GM19023 (cell line): ENCODE results near the gene HPX.
A peak's percentile ranks its signal among the peaks of the same experiment; 100 is the strongest.

ENCODE experiments used
- ATAC-seq: cut with Tn5 transposase; IDR thresholded peaks from one replicate; pipeline ENCODE4 v1.9.1; 2021; ENCODE audit warnings: mild to moderate bottlenecking, moderate library complexity; ENCODE audit not compliant: unreplicated experiment

HPX gene

DNA sequence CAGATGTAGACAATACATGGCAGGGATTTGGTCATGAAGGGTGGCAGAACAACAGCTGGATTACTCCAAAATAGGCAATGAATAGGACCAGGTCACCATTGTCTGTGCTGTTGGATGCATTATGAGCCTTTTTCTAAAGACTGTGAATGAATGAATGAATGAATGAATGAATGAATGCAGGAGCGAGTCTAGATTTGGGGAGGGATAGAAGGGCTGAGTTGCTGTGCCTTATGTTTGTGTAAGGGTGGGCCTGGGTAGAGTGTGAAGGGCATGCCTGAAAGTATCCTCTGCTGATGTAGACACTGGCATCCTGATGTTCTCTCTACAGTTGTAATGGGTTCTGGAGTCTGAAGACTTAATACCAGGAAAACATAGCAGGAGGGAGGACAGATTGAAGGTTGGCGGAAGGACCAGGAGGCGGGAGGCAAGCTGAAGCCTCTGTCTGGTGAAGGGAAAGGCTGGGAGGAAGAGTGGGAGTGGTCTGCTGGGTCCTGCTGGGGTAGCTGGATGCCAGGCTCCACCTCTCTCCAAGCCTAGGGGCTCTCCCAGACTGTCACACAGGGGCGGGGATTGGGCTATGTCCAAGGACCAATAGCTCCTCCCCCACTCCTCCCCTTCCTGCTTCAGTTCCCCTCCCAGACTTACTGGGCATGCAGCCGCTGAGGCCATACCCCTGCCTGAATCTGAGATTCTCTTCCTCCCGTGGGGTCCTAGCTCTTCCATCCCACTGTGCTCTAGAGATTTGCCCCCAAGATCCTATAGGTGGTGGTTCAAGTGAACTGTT, 28.1 kb upstream of the HPX start:
- ATAC-seq: peak; percentile 53

DNA sequence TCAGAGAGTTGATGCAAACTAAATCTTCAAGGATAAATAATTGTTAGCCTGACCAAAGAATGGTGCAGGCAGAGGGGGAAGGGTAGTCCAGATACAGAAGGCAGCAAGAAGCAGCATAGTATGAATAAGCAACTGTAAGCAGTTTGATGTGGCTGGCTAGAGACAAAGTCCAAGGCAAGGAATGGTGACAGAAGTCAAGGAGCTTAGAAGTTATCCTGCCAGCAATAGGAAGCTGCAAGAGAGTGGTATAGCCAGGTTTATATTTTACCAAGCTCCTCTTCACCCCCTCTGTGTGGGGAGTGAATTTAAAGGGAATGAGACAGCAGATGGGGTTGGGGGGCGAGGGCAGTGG, 18.3 kb upstream of the HPX start:
- no peak for ATAC-seq

DNA sequence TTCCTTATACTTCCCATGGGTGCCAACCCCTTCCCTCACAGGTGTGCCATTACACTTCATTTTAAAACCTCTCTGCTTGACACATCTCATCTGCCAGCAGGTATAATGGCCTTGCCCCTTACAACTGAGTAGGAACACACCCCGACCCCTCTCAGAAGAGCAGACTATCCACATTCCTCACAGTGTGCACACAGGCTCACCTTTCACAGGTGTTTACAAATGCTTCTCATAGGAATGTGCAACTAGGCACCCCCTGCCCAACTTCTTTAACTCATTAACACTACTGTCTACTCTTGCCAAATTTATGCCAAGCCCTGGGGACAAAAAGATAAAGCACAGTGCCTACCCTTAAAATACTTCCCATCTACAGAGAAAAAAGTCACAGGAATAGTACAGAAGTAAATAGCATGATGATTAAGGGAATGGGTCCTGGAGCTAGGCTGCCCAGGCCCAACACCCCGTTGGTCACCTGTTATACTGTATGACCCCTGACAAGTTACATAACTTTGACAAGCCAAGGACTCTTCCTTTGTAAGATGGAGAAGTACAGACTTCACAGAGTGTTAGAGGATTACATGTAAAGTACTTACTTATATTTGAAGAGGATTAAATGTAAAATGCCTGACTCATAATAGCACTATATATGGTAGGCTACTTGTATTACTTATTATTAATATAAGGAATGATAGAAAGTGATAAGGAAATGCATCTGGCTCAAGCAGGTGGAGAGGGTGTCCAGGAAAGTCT, 17.7 kb upstream of the HPX start:
- no peak for ATAC-seq

DNA sequence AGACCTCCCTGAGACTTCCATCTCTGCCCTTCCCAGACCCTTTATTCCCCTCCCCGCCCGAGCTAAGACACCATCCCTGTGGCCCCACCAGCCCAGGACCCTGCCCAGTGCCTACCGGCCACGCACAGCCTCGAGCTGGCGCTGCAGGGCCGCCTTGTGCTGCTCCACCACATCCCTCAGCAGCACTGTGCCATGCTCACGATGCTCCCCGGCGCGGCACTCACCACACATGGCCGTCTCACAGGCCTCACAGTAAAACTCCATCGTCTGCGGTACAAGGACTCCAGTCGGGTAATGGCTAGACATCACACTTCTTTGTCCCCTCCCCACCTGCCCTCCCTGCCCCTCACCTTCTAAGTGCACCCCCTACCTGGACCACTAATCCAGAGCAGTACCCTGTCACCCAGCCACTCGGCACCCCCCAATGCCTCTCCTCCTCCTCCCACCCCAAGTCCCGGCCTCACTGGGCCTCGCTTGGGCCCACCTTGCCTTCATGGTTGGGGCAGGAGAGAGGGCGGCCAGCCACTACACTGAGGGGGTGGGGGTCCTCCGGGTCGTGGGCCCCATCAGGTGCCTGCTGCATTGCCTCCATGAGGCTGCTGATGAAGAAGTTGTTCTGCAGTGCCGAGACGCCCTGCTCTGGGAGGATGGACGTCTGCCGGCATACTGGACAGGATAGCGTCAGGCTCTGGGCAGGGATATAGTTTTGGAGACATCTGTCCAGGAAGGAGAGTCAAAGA, 17.0 kb upstream of the HPX start:
- ATAC-seq: no peak

DNA sequence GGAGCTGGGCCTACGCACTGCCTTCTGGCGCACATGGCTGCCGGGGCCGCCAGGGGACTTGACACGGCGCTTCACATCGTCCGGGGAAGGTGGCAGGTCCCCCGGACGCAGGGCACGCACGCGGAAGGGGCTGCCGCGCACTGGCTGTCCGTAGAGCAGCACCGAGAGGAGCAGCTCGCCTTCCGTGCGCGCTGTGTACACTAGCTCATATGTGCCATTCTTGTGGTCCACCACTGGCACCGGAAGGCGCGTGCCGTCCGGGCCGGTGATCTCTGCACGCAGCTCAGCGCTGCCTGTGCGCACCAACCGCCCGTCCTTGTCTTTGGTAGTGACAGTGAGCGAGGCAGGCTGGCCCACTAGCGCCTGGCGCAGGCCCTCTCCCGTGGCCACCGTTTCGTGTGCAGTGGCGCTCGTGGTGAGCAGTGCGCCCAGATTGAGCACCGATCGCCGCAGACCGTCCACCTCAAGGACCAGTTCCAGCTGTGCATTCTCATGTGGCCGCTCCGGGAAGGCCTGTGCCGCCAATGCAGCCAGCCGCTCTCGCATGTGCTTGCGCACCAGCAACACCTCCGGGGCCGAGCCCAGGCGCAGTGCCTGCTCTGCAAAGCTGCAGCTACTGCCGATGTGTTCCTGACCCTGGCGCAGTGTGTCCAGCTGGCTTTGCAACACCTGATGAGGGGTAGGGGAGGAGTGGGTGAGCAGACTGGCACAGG, 15.7 kb upstream of the HPX start:
- ATAC-seq: no peak

DNA sequence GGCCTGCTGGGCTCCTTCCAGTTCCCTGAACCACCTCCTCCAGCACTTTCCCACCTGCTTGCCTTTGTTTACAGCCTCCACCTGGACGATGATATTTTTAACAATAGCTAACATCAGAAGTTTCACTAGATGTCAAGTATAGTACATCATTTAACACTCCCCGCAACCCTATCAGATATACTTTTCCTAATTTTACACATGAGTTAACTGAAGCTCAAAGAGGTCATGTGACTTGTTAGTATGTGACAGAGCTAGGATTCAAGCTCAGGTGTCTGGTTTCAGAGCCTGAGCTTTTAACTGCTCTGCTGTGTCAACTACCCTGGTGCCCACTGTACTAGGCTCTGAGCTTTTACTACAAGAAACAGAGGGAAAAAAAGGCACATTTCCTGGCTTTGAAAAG, 14.3 kb upstream of the HPX start:
- ATAC-seq: no peak

DNA sequence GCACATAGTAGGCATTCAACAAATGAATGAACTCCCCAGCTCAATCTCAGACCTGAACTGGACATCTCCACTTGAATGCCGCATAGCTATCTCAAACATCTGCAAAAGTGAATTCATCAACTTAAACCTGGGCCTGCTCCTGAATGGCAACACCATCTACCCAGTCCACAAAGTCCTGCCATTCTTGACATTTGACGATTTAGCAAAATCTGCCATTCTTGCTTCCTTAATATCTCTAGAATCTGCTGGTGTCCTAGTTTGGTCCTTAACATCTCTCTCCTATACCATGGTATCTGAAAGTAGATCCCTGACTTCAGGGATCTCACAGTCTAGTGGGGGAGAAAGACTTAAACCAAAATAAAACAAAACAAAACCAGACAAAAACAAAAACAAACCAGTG, 12.4 kb upstream of the HPX start:
- ATAC-seq: no peak

DNA sequence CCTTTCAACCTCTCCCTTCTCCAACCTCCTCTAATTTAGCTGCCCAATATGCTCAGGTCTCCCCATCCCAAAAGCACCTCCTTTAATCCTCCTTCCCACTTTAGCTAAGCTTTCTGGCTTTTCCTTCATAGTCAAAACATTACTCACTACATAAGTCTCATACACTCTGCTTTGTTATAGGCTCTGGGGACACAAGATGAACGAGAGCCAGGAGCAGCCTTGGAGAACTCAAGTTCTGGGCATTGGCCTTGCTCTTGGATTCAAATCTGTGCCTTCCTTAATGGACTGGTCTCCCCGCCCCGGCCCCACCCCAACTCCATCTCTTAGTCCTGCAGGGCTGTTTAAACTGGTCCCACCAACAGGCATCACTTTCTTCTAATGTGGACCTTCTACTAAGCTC, 11.4 kb upstream of the HPX start:
- ATAC-seq: no peak

DNA sequence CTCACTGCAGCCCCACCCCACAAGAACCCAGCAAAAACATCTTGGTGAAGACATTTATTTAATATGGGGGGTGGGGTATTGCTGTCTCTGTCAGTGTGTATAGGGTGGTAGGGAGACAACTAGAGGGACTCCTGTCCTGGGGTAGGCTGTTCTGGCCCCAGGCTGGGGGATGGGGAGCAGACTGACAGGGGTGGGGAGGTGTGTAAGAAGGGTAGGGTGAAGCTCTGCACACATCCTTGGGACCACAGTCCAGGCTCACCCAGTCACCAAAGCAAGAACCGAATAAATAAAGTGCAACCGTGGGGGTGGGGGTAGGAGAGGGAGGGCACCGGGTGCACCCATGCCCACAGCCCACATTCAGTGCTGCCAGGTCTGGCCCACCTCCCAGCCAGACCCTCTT, 7.8 kb upstream of the HPX start:
- no peak for ATAC-seq

DNA sequence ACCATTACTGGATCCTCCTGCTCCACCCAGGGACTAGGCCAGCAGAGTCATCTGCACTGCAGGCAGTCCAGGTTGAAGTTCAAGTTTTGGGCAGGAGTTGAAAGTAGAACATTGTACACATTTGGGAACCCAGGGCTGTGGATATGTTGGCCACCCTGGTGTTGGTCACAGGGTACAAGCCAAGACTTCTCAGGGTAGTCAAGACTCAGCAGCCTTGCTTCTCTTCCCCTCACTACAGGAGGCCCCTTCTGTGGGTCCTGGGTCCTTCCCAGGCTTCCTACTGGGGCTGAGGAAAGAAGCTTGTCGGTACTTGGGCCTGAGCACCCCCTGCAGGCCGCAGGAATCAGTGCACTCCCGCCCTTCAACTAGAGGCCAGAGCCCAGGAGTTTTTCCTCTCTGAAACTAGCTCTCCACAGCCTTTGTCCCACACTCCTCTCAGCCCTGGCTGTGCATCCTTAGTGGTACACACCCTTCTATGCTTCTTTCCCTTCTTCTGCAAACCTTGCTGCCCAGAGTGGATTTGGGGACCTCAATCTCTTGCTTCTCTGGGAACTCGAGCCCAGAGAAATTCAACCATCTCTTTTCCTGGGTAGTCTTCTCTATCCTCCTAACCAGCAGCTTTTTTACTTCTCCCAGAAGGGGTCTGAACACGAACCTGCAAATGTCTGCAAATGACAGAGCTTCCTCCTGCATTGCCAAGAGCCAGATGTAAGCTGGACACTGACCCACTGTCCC, 2.6 kb upstream of the HPX start:
- peak; percentile 79 for ATAC-seq

DNA sequence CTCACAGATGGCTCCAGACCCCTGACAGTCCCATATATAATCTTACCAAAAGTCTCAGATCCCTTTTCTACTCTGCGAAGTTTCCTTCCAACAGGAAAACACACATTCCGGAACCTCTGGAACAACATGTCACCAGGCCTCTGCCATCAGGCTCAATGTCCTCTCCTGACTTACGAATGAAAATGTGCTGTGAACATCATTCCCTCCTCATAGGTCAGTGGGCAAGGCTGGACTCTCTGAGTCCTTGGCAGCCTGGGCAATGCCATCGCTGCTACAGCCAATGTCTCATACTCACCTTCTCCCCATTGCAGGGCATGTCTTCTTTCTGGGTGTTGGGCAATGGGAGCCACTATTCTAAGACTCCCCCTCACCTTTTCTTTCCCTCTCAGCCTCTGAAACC, 1.7 kb upstream of the HPX start:
- ATAC-seq: no peak

DNA sequence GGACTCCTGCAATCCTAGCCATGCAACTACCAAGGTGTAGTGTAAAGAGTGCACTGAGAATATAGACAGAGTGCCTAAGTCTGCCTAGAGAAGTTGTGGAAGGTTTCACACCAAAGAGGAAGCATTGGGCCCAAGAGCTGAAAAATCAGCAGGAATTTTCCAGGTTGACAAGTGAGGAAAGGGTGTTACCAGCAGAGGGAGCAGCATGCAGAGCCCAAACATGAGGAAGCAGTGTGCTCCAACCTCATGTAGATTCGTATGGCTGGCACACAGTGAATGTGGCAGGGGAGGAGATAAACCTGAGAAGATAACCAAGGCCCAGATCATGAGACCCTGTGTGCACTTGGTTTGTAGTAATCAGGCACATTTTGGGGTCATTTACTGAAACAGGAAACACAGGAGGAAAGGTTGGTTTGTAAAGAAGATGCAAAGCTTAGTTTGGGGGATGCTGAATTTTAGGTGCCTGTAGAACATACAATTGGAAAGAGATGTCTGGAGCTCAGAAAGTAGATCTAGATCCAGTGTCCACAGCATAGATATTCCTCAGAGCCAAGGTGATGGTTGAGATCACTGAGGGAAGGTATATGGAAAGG, 1.7 kb downstream of the HPX start:
- no peak for ATAC-seq

DNA sequence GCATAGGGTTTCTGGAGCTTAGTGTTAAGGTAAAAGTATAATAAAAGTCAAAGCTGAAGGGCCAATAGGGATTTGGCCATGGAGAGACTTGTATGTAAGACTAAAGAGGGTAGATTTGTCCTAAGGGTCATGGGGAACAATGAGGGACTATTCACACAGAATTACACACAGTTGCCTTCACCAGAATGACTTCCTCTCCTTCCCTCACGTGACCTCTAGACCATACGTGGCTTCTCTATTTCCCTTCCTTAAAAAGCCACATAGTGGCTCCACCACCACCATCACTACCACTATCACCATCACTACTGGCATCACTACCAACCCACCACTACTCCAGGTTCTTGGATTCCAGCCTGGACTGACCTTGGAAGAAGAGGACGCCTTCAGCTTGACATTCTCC, 2.8 kb downstream of the HPX start:
- no peak for ATAC-seq

DNA sequence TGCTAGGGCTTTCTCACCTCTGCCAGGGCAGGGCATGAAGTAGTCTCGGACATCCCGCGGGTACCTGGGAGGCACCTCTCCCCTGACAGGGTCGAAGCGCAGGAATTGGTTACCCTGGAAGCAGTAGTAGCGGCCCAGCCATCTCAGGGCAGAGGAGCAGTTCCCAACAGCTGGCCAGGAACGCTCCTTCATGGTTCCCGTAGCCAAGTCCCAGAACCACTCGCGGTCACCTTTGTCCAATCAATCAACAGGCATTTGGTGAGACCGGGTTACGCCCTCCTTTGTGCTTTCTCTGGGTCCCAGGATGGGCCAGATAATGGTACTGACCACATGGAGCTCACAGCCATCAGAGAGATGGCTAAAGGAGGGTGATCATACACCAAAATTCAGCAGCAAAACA, 3.4 kb downstream of the HPX start:
- no peak for ATAC-seq

DNA sequence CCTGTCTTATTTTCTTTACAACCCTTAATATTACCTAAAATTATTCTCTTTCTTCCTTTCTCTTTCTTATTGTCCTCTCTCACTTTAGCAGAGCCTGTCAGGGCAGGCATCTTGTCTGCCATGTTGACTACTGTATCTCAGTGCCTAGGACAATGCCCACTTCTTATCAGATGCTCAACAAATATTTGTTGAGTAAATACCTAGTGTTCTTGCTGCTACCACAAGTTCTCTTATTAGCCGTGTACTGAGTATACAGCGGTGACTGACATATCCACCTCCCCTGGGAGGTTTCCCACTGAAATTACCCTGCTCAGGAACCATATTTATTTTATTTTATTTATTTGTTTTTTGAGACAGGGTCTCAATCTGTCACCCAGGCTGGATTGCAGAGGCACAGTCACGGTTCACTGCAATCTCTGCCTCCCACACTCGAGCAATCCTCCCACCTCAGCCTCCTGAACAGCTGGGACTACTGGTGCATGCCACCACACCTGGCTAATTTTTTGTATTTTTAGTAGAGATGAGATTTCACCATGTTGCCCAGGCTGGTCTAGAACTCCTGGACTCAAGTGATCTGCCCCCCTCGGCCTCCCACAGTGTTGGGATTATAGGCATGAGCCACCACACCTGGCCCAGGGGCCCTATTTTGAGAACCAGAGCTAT, 6.7 kb downstream of the HPX start:
- ATAC-seq: no peak

DNA sequence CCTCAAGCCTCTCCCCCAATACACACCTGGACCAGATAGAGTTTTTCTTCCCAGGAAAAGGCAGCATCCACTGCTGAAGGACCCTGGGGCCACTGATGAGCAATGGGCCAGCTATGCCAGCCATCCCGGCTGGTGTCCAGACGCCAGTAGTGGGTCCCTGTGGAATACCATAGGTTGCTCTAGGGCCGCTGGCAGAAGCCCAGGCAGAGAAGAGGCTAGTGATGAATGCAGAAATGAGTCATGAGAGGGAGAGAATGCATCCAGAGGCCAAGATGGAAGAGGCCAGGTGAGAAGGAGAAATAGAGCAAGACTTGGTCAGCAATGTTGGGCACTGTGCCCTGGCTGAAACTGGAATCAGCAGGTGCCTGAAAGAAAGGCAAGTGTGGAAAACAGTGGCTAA, 8.9 kb downstream of the HPX start:
- no peak for ATAC-seq

DNA sequence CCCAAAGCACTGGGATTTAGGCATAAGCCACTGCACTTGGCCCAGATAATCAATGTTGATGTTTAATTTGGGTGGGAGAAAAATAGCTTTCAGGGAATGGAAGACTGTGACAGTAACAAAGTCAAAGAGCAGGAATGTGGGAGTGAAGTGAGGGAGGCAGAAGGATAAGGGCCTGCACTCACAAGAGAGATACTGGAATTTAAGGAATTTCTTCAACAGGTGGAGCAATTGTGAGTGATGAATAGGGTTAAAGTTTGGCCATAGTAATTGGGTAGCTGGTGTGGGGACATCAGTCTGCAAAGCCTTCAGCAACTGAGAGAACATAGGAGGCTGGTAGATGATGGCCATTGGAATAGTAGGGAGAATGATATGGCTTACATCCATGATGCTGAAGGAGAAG, 13.3 kb downstream of the HPX start:
- ATAC-seq: no peak

DNA sequence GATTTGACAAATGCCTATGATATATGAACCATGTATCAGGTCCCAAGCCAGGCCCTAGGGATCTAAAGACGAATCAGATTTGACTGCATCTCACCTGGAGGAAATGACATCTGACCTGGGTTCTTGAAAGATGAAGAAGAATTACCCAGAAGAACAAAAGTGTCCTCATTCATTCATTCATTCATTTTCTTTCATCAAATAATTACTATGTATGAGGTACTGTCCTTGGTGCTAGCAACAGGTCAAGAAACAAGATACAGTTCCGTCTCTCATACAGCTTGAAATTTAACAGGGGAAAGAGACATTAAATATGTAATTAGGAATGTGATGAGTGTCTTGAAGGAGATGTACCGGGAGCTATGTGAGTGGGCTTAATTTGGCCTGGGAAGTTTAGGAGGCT, 20.1 kb downstream of the HPX start:
- ATAC-seq: no peak

DNA sequence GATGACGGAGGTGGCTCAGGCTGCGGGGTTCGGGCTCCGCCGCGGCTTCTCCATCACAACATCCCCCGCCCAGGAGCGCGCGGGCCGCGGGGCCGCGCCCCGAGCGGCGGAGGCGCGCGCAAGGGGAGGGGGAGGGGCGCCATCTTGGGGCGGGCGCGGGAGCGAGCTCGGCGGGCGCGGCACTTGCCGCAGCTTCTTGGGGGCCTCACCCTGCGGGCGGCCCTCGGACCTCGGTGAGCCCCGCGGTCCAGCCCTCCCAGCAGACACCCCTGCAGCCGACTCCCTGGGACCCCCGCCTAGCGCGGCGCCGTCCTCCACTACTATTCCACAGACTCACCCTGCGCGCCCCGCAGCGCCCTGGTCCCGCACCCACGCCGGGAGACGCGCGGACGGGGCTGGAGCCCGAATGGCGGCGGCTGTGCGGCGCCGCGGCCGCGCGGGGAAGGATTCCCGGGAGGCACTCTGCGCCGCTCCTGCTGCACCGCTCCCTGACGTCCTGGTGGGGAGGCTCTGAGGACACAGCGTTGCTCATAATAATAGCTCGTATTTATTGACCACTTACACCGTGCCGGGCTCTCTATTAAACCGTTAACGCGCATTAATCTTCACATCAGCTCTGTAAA, 21.7 kb downstream of the HPX start, which contains the start of gene APBB1:
Gene APBB1, minus strand, starts transcription at position 86 of the 623 bp plus-strand sequence. CDS start 7,747 bp downstream, outside the sequence.
- ATAC-seq: peak; percentile 54
